DMS153 treated with DMSO at 0.1 percent for 48 hours (cell line): ENCODE measurements around the gene HADHB.
"Not testable (repeated sequence)": the region's sequence is repeated elsewhere in the genome, so short reads cannot be mapped to it uniquely, and the experiment has no call there.

Source experiments
- DNase-seq: peaks from one replicate; lab custom pipeline; 2025; ENCODE audit not compliant: unreplicated experiment; lab: John Stamatoyannopoulos, UW

The HADHB gene

DNA sequence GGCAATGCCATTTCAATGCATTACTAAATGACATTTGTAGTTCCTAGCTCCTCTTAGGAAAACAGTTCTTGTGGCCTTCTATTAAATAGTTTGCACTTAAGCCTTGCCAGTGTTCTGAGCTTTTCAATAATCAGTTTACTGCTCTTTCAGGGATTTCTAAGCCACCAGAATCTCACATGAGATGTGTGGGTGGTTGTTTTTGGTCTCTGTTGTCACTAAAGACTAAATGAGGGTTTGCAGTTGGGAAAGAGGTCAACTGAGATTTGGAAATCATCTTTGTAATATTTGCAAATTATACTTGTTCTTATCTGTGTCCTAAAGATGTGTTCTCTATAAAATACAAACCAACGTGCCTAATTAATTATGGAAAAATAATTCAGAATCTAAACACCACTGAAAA is 45.3 kb downstream of the HADHB start:
- DNase-seq = no peak

DNA sequence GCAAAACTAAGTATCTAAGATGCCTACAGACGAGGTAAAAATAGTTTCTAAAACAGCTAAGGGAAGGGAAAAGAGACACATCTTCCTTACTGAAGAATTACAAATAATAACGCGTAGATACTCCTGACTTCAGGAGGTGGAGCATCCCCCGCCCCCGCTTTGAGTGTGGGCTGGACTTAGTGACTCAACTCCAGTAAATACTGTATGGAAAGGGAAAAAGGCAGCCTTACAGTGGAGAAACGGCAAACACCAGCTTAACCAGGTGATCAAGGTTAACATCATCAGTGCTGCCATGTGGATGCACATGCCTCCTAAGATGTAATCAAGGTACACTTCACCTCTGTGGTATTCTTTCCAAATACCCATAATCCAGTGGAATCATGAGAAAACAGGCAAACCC is 47.9 kb downstream of the HADHB start:
- no peak for DNase-seq

DNA sequence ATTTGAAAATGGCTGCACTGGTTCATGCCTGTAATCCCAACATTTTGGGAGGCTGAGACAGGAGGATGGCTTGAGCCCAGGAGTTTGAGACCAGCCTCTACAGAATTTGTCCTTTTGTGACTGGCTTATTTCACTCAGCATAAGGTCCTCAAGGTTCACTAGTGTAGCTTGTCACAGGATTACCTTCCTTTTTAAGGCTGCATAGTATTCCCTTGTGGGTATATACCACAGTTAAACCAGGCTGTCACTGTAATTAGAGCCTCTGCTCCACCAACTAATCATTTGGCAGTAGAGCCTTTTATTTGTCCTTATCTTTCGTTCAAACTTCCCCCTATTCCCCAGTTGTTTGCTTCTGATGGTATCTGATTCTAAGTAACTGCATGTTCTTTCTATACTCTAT is 50.8 kb downstream of the HADHB start:
- DNase-seq = no peak

DNA sequence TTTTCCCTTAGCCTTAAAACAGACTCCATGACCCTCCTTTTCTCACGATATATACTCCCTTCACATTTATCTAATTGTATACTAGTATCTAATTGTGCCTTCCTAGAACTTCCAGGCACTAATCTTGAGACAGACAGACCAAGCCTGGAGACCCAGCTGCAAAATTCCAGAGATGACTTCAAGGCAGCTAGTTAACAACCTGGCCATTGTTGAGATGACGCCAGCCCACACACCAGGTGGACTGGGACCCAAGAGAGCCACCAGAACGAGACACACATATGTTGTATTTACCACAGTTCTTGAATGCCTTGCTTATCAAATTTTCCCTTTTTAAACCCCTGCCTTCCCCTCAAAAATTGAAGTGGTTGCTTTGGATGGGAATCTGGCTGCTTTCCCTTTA is 52.3 kb downstream of the HADHB start:
- no peak for DNase-seq

DNA sequence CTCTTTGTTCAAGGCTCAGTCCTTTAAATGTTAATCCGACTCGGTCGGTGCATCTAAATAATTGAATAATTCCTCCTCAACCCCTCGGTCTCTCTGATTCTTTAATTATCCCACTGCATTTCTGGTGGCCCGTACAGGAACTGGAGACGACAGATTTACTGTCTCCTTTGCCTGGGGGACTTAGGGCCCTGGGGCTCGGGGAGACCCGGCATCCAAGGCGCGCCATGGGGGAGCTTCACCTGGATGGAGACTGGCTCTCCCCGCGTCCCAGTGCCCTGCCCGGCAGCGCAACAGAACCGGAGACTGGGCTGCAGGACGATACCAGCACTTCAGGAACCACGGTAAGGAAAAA is 53.5 kb downstream of the HADHB start:
- DNase-seq = no peak

DNA sequence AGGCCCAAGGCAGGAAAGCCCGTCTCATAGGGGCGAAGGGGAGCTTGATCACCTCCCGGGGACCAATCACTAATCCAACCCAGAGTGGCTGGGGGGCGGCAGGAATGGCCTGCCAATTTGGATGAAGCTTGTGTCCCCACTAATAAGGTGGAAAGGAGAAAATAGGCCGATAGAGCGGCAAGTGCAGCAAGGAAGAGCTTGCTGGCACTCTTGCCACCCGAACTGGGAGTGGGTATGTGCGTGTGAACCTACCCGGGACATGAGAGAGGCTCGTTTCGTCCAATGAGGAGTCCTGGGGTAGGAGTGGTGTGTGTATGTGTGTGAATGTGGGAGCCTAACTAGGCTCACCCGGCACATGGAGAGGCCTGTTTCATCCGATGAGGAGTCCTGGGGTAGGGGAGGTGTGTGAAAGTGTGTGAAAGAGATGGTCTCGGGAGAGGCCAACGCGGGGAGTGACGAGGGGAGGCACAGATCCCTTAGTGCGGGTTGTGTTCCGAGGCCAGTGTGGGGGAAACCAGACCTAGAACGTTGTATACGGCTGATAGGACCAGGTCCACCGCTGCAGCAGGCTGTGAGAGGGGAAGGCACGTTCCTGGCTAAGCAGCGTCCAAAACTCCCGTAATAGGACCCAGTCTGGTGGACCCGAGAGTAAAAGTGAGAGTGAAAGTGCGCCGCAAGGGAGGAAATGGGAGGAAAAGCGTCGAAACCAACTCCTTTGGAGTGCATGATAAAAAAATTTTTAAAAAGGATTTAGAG is 54.1 kb downstream of the HADHB start:
- DNase-seq = no peak

DNA sequence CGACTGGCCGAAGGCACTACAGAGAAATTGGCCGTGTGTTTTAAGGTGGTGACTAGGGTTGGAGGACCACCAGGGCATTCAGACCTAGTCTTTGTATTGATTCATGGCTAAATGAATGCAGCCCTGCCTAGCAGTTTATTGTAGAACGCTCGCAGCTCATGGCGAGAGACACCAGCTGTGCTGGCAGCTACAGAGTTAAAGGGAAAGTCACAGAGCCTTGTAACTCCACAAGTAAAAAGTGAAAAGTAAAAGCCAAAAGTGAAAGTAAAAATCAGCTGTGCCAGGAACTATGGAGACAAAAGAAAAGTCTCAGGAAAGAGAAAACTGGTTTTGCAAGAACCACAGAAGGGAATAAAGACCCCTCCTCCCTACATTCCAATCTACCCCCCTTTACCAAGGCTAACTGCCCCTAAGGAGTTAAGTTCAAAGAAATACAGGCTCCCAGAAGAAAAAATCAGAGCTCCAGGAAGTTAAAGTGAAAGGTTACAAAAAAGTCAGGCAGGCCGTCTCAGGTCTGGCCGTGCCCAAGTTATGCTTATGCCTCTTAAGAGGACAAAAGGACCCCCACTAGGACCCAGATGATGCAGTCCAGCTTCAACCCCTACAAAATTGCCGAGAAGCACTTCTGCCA is 54.8 kb downstream of the HADHB start:
- DNase-seq = peak; percentile 2

DNA sequence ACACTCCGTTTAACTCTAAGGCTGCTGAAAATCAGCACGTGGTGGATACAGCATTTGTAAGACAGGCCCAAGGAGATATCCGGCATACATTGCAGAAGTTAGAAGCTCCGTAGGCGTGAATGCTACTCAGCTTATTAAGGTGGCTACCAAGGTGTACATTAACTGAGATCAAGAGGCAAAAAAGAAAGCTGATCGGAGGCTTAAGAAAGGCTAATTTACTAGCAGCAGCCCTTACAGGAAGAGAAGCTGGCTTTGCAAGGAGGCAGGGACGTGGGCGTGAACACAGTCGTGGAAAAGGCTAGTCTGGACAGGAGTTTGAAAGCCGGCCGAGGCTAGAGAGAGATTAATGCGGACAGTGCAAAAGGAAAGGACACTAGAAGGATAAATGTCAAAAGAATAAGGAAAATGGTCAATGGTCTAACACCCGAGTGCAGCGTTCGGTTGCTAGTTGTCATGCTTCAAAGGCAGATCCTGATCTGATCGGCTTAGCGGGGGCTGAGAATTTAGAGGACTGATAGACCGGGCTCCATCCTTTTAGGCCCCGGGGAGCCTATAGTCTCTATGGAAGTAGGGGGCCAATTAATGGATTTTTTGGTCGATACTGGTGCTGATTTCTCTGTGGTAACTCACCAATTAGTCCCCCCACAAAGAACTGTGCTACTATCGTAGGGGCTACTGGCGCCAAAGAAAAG is 55.6 kb downstream of the HADHB start:
- DNase-seq = no peak

DNA sequence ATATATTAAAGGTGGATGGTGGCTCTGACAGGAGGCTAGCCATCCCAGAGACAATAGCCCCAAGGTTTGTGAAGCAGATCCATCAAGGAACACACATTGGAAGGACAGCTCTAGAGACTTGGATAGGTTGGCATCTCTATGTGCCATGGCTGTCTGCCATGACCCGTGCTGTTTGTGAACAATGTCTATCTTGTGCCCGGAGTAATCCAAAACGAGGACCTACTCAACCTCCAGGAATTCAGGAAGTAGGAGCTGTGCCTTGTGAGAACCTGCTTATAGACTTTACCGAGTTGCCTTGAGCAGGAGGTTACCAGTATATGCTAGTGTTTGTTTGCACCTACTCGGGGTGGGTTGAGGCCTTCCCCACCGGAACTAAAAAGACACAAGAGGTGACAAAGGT is 58.1 kb downstream of the HADHB start:
- no peak for DNase-seq

DNA sequence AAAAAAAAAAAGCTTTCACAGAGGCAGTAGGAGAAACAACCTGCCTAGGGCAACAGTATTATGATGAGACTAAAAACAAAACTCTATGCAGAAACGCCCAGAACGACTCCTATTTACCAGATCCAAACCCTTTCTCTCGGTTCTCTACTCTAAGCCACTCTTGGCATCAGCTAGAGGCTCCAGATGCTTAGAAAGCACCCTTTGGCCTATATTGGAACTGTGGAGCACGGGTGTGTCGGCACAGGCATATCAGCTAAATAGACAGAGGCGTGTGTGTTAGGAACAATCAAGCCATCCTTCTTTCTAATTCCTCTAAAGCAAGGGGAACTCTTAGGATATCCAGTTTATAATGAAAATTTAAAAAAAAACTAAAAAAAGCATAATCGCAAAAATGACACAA is 60.4 kb downstream of the HADHB start:
- DNase-seq = not testable (repeated sequence)

DNA sequence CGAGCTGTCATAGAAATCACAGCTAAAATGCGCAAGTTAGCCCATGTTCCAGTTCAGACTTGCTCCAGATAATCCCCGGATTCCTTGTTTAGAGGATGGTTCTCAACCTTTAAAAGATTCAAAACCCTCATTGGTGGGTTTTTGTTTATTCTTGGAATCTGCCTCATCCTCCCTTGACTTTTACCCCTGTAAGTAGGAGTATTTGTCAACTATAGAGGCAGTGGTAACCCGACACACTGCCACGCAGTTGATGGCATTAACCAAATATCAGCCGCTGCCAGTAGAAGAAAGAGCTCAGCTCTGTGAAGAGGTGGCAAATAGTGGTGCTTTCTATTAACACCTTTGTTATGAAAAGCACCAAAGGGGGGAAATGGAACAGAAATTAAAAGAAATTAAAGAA is 60.8 kb downstream of the HADHB start:
- no peak for DNase-seq

DNA sequence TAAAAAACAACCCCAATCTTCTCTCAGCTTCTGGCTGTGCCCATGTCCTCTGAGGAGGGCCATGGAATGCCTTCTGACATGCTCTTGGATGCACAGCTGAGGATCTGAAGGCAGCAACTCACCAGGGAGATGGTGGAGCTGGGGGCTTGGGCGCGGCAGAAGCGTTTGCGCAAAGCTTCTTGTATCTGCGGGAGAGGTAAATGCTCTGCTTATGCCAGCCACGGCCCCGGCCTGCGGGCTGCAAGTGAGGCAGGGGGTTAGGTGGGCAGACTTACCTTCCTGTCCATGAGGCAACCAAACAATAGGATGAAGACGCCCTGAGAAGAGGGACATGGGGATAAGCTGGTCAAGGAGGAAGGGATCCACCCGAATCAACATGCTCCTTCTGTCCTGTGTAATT is 65.2 kb downstream of the HADHB start:
- DNase-seq = no peak

DNA sequence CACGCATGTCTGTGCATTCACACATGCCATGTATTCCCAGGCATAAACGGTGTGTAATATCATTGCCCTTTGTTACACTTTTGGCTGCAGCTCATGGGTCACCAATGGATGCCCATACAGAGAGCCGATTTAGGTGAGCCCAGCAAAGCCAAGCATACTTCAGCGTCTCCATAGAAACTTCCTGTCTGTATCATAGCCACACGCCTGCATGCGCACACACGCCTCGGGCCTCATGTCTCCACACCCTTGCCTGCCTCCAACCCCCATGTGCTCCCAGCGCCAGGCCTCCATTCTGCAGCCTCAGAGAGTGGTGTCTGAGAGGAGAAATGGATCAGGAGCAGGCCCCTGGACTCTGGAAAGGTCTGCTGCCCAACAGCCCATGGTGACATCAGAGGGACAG is 67.7 kb downstream of the HADHB start:
- DNase-seq = no peak

DNA sequence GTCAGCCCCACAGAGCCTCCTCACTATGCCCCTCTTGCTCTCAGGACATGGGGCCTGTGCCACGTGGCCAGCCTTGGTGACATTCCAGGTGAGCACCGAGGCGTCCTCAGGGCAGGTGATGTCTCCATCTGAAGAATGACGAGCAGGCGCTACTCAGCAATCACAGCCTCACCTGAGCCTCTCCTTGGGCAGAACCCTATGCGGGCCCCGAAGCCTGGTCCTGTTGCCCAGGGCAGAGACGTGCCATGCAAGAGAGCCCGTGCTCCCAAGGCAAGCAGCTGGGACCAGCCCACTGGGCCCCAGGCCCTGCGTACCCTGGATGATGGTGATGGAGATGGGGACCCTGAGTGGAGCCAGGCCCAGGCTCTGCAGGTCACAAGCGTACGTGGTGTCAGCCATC is 68.7 kb downstream of the HADHB start:
- no peak for DNase-seq

DNA sequence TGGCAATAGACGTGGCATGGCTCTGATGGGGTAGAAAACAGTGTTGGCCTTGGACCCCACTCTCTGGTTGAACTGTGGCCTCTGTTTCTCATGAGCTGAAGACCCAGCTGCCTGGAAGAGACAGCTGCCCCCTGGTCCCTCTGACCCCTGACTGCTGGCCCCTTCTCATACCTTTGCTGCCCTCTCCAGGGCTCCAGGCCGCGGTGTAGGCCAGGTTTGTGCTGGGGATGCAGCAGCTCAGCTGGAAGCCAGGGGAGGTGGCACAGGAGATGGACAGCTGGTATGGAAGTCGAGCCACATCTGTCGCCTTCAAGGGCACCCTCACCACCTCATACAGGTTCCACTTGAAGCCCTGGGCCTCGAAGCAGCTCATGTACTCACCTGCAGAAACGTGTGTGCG is 69.5 kb downstream of the HADHB start:
- no peak for DNase-seq

DNA sequence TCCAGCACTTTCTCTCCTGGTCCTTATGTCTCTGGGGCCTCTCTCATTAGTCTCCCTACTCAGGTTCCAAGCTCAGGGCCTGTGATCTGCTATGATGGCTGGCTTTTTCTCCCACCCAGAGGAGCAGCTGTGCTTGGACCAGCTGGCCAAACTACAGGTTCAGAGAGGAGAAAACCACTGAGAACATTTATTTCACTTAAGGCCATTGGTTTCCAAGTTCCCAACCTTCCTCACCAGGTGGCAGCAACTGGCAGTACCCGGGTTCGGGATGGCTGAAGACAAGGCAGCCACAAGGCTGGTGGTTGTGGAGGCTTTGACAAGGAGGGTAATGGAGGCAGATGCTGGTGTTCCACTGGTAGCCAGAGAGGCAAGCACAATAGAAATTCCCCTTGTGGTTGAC is 71.3 kb downstream of the HADHB start:
- no peak for DNase-seq

DNA sequence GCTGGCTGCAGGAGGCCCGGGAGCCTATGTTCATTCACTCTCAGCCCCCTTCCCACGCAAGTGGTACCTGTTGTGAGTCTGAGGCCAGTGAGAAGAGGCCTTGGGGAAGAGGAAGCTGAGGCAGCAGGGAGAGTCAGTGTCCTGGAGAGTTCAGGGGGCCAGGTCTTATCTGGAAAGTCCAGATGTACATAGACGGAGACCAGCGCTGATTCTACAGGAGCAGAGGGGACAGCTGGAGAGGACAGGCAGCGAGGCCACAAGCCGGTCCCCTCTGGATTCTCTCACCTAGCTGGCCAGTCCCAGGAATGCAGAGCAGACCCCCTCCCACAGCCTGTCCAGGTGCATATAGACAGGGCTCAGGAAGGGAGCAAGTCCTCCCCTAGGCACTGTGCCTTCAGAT is 72.1 kb downstream of the HADHB start:
- DNase-seq = no peak

DNA sequence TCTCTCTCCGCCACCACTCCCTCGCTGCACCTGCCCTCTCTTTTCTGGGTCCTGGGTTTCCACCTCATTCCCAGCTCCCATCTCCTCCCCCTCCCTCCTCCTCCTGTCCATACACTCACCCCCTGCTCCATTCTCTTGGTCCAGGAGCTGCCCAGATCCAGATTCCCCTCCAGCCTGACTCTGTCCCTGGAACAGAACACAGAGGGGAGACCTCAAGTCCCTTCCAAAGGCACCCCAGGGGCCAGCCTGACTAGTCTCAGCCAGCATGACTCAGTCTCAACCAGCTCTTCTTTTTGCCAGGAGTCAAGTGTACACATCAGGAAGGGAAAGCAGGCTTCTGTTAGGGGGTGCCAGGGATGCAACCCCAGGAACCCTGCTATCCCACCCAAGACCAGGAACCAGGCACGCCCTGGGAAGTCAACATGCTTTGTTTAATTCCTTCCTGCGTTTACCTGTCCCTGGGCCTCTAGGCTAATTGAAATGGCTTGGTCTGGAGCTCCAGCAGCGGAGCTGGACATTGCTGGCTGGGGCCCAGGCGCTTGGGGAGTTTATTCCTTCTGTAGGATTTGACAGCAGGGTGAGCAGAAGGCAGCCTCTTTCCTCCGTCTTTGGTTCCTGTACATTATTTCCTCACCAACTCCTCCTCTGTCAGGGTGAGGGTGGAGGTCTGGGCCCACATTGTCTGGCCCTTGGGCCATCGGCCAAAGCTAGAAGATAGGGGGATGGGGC is 72.8 kb downstream of the HADHB start:
- no peak for DNase-seq

DNA sequence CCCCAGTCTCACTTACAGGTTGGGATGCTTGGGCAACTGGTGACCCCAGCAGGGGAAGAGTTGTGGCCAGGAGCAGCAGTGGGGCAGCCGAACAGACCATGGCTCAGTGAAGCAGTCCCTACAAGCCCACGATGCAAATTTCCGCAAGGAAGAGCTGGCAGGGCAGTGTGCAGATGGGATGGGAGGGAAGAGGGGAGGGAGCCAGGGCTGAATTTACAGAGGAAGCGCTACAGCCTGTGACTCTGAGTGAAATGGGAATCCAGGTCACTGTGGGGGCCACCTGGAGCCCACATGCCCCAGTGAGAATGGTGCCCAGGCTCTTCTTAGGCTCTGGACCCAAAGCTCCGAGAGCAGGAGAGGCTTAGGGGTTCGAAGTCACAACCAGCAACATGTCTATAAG is 74.2 kb downstream of the HADHB start:
- no peak for DNase-seq

DNA sequence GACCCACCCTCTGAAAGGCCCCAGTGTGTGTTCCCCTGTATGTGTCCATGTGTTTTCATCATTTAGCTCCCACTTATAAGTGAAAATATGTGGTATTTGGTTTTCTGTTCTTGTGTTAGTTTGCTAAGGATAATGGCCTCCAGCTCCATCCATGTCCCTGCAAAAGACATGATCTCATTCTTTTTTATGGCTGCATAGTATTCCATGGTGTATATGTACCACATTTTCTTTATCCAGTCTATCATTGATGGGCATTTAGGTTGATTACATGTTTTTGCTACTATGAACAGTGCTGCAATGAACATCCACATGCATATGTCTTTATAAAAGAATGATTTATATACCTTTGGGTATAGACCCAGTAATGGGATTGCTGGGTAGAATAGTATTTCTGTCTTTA is 79.7 kb downstream of the HADHB start:
- not testable (repeated sequence) for DNase-seq

DNA sequence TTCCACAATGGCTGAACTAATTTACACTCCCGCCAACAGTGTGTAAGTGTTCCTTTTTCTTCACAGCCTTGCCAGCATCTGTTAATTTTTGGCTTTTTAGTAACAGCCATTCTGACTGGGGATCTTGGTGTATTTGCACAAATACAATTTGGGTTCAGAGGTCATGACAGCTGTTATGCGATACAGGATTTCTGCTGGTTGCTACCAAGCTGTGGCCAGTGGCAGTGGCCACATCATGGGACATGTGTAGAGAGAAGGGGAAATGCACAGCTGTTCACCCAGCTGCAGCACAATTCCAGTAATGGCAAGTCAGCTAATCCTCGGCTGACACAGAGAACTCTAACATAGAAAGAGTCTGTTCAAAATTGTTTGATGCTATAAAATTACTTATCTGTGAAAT is 80.2 kb downstream of the HADHB start:
- no peak for DNase-seq

DNA sequence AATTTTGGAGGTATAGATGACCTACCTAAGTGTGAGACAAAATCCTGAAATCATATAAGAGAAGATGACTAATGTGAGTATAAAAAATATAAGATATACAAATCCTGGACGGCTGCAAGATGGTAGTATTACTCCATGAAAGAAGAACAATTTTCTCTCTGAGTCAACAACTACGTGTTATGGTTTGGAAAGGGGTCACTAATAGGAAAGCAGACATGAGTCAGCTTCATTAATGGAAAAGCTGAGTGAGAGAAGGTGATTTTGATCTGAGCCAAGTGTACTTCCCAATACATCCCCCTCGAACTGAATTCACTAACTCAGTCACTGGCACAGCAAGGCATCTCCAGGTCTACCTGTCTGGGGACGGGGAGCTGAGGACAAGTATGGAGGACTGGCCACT is 81.1 kb downstream of the HADHB start:
- DNase-seq = no peak
